Type B pancreatic cell (in vitro differentiated cells): ENCODE results near the gene SIK2. TPM values are rescaled to one million over a fixed set of nuclear protein-coding genes. Genes with fewer than 3 reads are reported as not detected.

Source experiments
- DNase-seq: peaks from one replicate; pipeline ENCODE4 v3.0.0; 2021; ENCODE audit warnings: mixed read lengths; ENCODE audit not compliant: unreplicated experiment; ENCODE audit errors: extremely low spot score
- H3K27ac Mint-ChIP-seq: 2 replicates; pipeline ENCODE4 v1.8.0; 2021; ENCODE audit warnings: mild to moderate bottlenecking, mixed read lengths
- H3K27me3 Mint-ChIP-seq: 2 replicates; pipeline ENCODE4 v1.8.0; 2021; ENCODE audit warnings: mixed read lengths
- H3K36me3 Mint-ChIP-seq: 2 replicates; pipeline ENCODE4 v1.8.0; 2021; ENCODE audit warnings: mixed read lengths
- H3K4me1 Mint-ChIP-seq: one replicate; pipeline ENCODE4 v1.8.0; 2021; ENCODE audit warnings: mixed read lengths; ENCODE audit not compliant: unreplicated experiment
- H3K4me3 Mint-ChIP-seq: 2 replicates; pipeline ENCODE4 v1.8.0; 2021; ENCODE audit warnings: mild to moderate bottlenecking, mixed read lengths
- H3K9me3 Mint-ChIP-seq: 2 replicates; pipeline ENCODE4 v1.8.0; 2021; ENCODE audit warnings: mixed read lengths
- CTCF ChIP-seq: fragments of 200-600 bp; sonication (generic); conservative IDR thresholded peaks from 2 replicates; pipeline ENCODE4 v1.5.0; 2021; ENCODE audit warnings: antibody characterized with exemption, mild to moderate bottlenecking
- total RNA-seq: library from RNA; stranded (reverse); gene quantifications from 2 replicates; pipeline ENCODE4 v1.2.1, GENCODE V29; 2021; ENCODE audit warnings: low replicate concordance

SIK2 gene
- total RNA-seq, 1 donor from 2014 or later, result 28.0 TPM

GRCh38 chr11:111560800-111561199, 41.4 kb upstream of the SIK2 start:
- Mint-ChIP-seq H3K4me1 (peaks cover 7% of the 10 kb centered on the region), H3K27me3 (no peaks in the 10 kb centered on the region), H3K9me3 (no peaks in the 10 kb centered on the region), H3K36me3 (peaks cover 4% of the 10 kb centered on the region), H3K4me3 (no peak overlapping the region), H3K27ac (no peak overlapping the region)
- no peak for DNase-seq
- no peak for TF ChIP-seq CTCF

GRCh38 chr11:111561306-111561705, 40.9 kb upstream of the SIK2 start:
- Mint-ChIP-seq H3K27ac (no peak overlapping the region), H3K4me1 (peaks cover 7% of the 10 kb centered on the region), H3K36me3 (peaks cover 4% of the 10 kb centered on the region), H3K27me3 (no peaks in the 10 kb centered on the region), H3K9me3 (no peaks in the 10 kb centered on the region), H3K4me3 (no peak overlapping the region)
- no peak for DNase-seq
- TF ChIP-seq CTCF, result no peak

DNA sequence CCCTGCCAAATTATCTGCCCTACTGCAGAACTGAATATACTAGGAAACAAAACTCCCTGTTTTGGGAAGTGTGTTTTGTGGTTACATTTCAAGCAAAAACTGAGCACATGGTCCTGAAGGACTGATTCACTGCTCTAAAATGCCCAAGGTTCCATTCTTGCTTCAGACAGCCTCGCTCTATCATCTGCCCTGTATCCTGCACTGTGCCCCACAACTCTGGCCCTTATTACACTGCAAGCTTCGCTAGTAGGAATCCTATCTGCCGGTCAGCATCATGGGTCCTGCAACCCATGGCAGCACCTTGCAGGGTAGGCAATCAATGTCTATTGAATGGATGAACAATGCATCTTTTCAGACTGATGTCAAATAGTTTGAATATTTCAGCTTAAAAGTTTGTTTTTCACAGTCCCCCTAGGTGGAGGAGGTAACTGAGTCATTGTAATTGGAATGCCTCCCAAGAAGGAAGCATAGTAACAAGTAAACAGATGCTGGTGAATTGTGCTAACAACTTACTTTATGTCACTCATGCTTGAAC, 40.4 kb upstream of the SIK2 start:
- peaks cover 4% of the 10 kb centered on the region for H3K36me3 Mint-ChIP-seq

DNA sequence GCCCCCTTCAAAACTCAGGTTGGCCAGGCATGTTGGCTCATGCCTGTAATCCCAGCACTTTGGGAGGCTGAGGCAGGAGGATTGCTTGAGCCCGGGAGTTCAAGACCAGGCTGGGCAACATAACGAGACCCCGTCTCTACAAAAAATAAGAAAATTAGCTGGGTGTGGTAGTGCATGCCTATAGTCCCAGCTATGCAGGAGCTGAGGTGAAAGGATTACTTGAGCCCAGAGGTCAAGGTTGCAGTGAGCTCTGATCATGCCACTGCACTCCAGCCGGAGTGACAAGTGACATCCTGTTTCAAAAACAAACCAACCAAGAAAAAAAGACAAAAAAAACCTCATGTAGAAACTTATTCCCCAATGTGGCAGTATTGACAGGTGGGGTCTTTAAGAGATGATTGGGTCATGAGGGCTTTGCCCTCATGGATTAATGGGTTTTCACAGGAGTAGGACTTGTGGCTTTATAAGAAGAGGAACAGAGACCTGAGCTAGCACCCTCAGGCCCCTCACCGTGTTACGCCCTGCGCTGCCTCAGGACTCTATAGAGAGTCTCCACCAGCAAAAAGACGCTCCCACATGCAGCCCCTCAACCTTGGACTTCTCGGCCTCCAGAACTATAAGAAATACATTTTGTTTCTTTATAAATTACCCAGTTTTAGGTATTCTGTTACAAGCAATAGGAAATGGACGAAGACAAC, 39.4 kb upstream of the SIK2 start:
- Mint-ChIP-seq H3K27ac (peak overlapping the region; percentile 43), H3K36me3 (no peaks in the 10 kb centered on the region), H3K4me1 (peaks cover 3% of the 10 kb centered on the region), H3K27me3 (no peaks in the 10 kb centered on the region), H3K4me3 (no peak overlapping the region), H3K9me3 (no peaks in the 10 kb centered on the region)
- no peak for DNase-seq
- no peak for TF ChIP-seq CTCF

More for the DNA sequence above, 40.4 kb upstream of the SIK2 start:
- peak overlapping the region; percentile 43 for H3K27ac Mint-ChIP-seq
- TF ChIP-seq CTCF, result no peak
- H3K4me1 Mint-ChIP-seq, result peaks cover 7% of the 10 kb centered on the region
- H3K9me3 Mint-ChIP-seq, result no peaks in the 10 kb centered on the region
- no peak overlapping the region for H3K4me3 Mint-ChIP-seq
- no peak for DNase-seq
- no peaks in the 10 kb centered on the region for H3K27me3 Mint-ChIP-seq

GRCh38 chr11:111565114-111565720, 37.0 kb upstream of the SIK2 start:
- H3K27me3 Mint-ChIP-seq, result no peaks in the 10 kb centered on the region
- peaks cover 3% of the 10 kb centered on the region for H3K4me1 Mint-ChIP-seq
- H3K36me3 Mint-ChIP-seq, result no peaks in the 10 kb centered on the region
- H3K4me3 Mint-ChIP-seq, result no peak overlapping the region
- peak; percentile 96 for TF ChIP-seq CTCF
- DNase-seq, result no peak
- no peak overlapping the region for H3K27ac Mint-ChIP-seq
- no peaks in the 10 kb centered on the region for H3K9me3 Mint-ChIP-seq
